Left lung (tissue), 10 donors: ENCODE measurements around the gene NMNAT3. TPM values are rescaled to one million over a fixed set of nuclear protein-coding genes. Genes with fewer than 3 reads are reported as not detected.
A peak's percentile ranks its signal among the peaks of the same experiment; 100 is the strongest.

Experiments used
- ATAC-seq: fragments of 200-7000 bp; cut with Tn5 transposase; one replicate; pipeline ENCODE4 v1.9.1; 2020; ENCODE audit warnings: moderate library complexity
- DNase-seq, 4 donors: peaks; one replicate each; pipeline ENCODE4 v3.0.0-alpha.2; 2013 to 2020
- H3K27ac ChIP-seq, 2 donors: fragments of 200-600 bp; sonication (generic) in 1 of 2; one replicate each; pipeline versions ENCODE4 v1.5.0 to v1.8.0; 2020 to 2021
- H3K27me3 ChIP-seq, 2 donors: fragments of 200-600 bp; sonication (generic) in 1 of 2; one replicate each; pipeline versions ENCODE4 v1.5.0 to v1.8.0; 2020 to 2021
- H3K36me3 ChIP-seq, 2 donors: fragments of 200-600 bp; sonication (generic) in 1 of 2; one replicate each; pipeline versions ENCODE4 v1.5.0 to v1.8.0; 2020 to 2021
- H3K4me1 ChIP-seq, 2 donors: fragments of 200-600 bp; one replicate each; pipeline ENCODE4 v1.8.0; 2021
- H3K4me3 ChIP-seq, 2 donors: fragments of 200-600 bp; sonication (generic) in 1 of 2; one replicate each; pipeline versions ENCODE4 v1.5.0 to v1.8.0; 2020 to 2021; ENCODE audit warnings: mild to moderate bottlenecking in 1 of 2
- H3K9me3 ChIP-seq, 2 donors: fragments of 200-600 bp; sonication (generic) in 1 of 2; one replicate each; pipeline versions ENCODE4 v1.5.0 to v1.8.0; 2020 to 2021
- intact Hi-C, 2 donors: fragments of 100-400 bp; cut with DNase I; formaldehyde crosslinking; loops; one replicate each; pipeline versions ENCODE4 v1.11.2 to v1.14.2; 2022
- polyA plus RNA-seq, 6 donors: library from polyadenylated mRNA; unstranded; fragments of 120-200 nt; gene quantifications; one replicate each; pipeline ENCODE4 v1.2.1, GENCODE V29; 2013; ENCODE audit not compliant: insufficient read length in 6 of 6
- total RNA-seq, 2 donors: library from RNA; stranded (reverse); fragmentation: NEBNext Ultra II Directional; extraction: Animal tissue kit (Norgen Biotek cat#: 25700); gene quantifications; one replicate each; pipeline ENCODE4 v1.2.1, GENCODE V29; 2021
- TF ChIP-seq, protein P1 (sequence below), 2 donors: fragments of 200-600 bp; sonication (generic) in 1 of 2; IDR thresholded peaks; one replicate each; pipeline versions ENCODE4 v1.5.0 to v1.8.0; 2021; ENCODE audit warnings: antibody characterized with exemption in 2 of 2
- donor health status: DM: no; HTN: yes; CAD: no.
- donor health status: DM: no; HTN: no; CAD: no.

The NMNAT3 gene
- total and polyA plus RNA-seq, 8 donors = 3.2 to 8.0 (median 6.0) TPM

DNA sequence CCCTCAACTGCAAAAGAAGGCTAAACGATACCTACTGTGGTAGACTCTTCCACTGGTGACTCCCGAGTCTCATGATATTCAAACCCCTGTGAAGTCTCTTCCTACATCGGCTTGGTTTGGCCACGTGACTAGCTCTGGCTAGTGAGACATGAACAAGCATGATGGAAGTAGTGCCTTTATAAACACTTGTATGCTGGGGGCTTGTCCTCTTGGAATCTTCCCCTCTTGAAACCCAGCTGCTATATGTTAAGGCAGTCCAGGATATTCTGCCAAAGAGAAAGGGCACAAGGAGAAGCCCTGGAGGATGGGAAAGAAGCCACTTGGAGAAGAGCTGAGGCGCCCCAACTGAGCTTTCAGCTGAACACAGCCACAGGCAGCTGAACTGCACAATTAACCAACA, 154.6 kb downstream of the NMNAT3 start:
- Histone ChIP-seq H3K4me1 (no peaks in the 10 kb centered on the region), H3K9me3 (no peaks in the 10 kb centered on the region), H3K27ac (no peak overlapping the region), H3K36me3 (no peaks in the 10 kb centered on the region), H3K4me3 (no peak overlapping the region), H3K27me3 (no peaks in the 10 kb centered on the region)
- DNase-seq = no peak
- TF ChIP-seq, protein P1, sequence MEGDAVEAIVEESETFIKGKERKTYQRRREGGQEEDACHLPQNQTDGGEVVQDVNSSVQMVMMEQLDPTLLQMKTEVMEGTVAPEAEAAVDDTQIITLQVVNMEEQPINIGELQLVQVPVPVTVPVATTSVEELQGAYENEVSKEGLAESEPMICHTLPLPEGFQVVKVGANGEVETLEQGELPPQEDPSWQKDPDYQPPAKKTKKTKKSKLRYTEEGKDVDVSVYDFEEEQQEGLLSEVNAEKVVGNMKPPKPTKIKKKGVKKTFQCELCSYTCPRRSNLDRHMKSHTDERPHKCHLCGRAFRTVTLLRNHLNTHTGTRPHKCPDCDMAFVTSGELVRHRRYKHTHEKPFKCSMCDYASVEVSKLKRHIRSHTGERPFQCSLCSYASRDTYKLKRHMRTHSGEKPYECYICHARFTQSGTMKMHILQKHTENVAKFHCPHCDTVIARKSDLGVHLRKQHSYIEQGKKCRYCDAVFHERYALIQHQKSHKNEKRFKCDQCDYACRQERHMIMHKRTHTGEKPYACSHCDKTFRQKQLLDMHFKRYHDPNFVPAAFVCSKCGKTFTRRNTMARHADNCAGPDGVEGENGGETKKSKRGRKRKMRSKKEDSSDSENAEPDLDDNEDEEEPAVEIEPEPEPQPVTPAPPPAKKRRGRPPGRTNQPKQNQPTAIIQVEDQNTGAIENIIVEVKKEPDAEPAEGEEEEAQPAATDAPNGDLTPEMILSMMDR (IDR thresholded peaks at IDR 0.05) = no peak
- intact Hi-C loops = no loop called here
- no peak for ATAC-seq

DNA sequence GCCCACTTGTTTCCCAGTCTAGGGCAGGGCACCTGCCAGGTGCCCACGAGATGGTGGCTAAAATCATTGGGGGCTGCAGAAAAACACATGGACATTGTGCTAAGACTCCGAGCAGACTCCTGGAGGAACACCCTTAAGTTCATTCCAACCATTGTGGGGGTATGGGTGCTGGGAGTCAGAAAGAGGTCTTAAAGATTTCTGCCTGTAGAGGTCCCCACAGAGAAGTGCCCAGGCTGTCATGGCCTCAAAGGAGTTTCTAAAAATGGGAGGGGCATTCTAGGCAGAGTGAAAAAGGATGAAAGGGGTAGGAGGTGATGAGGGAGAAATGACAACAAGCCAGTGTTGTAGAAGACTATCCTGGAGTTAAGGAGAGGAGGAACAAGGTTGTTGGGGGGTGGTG, 155.4 kb downstream of the NMNAT3 start:
- H3K9me3 ChIP-seq = no peaks in the 10 kb centered on the region
- no peaks in the 10 kb centered on the region for H3K4me1 ChIP-seq
- H3K4me3 ChIP-seq = no peak overlapping the region
- no peak overlapping the region for H3K27ac ChIP-seq
- H3K27me3 ChIP-seq = no peaks in the 10 kb centered on the region
- no peak for ATAC-seq
- intact Hi-C loops = no loop called here
- no peaks in the 10 kb centered on the region for H3K36me3 ChIP-seq
- TF ChIP-seq, protein P1 (IDR thresholded peaks at IDR 0.05) = no peak
- DNase-seq = no peak

DNA sequence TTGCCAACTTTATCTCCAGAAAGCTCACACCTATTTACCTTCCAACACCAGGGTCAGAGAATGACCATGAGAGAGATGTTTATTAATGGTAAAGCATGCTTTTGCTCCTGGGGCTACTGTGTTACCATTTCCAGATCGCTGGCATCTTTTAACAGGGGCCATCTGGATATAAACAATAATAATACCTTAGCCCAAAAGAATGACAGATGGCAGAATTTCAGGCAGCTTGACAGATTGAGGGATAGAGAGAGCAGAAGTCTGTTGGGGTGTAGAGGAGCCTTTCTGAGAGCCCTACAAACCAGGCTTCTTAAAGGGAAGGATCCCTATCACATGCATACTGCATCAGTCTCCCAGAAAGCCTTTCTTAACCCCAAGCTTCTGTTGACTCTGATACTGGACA, 156.0 kb downstream of the NMNAT3 start:
- Histone ChIP-seq H3K9me3 (no peaks in the 10 kb centered on the region), H3K4me3 (no peak overlapping the region), H3K4me1 (no peaks in the 10 kb centered on the region), H3K36me3 (no peaks in the 10 kb centered on the region), H3K27me3 (no peaks in the 10 kb centered on the region), H3K27ac (no peak overlapping the region)
- ATAC-seq (no peak), DNase-seq (no peak)
- intact Hi-C loops = no loop called here
- TF ChIP-seq, protein P1 (IDR thresholded peaks at IDR 0.05) = no peak

DNA sequence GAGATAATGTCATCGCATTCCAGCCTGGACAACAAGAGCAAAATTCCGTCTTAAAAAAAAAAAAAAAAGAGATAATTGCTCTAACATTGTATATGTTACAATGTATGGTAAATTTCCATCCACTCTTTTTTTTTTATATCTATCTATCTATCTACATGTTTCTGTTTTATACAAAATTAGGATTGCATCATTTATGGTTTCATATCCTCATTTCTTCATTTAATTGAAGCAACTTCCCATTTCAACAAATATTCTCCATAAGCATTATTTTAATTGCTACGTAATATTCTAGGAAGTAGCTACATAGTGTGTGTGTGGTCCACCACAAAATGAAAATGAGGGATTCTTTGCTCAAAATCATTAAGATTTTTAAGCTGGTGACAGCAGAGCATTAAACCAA, 156.6 kb downstream of the NMNAT3 start:
- Histone ChIP-seq H3K4me1 (no peaks in the 10 kb centered on the region), H3K27ac (no peak overlapping the region), H3K9me3 (no peaks in the 10 kb centered on the region), H3K27me3 (no peaks in the 10 kb centered on the region), H3K4me3 (no peak overlapping the region), H3K36me3 (no peaks in the 10 kb centered on the region)
- intact Hi-C loops = no loop called here
- TF ChIP-seq, protein P1 (IDR thresholded peaks at IDR 0.05) = no peak
- ATAC-seq (peak; percentile 31), DNase-seq (no peak)

GRCh38 chr3:139519998-139520737, 157.6 kb downstream of the NMNAT3 start:
- Histone ChIP-seq H3K27me3 (no peaks in the 10 kb centered on the region), H3K36me3 (no peaks in the 10 kb centered on the region), H3K9me3 (no peaks in the 10 kb centered on the region), H3K4me1 (no peaks in the 10 kb centered on the region), H3K27ac (no peak overlapping the region), H3K4me3 (no peak overlapping the region)
- DNase-seq = no peak
- intact Hi-C loops = no loop called here
- peak; percentile 70 for ATAC-seq
- TF ChIP-seq, protein P1 (IDR thresholded peaks at IDR 0.05) = no peak
